Hepatocyte (in vitro differentiated cells): Measurements from ENCODE around the gene STPG3.

Source experiments
- EZH2phosphoT487 ChIP-seq: fragments of 200-600 bp; sonication (generic); IDR thresholded peaks from one replicate; pipeline ENCODE4 v1.6.1; 2018; ENCODE audit warnings: antibody characterized with exemption, mild to moderate bottlenecking, low read depth, moderate library complexity; ENCODE audit not compliant: unreplicated experiment, severe bottlenecking
- TF ChIP-seq, protein P1 (sequence below): fragments of 200-600 bp; sonication (generic); IDR thresholded peaks from 2 replicates; pipeline ENCODE4 v1.5.1; 2016; ENCODE audit warnings: antibody characterized with exemption, mild to moderate bottlenecking; ENCODE audit not compliant: poor library complexity

DNA sequence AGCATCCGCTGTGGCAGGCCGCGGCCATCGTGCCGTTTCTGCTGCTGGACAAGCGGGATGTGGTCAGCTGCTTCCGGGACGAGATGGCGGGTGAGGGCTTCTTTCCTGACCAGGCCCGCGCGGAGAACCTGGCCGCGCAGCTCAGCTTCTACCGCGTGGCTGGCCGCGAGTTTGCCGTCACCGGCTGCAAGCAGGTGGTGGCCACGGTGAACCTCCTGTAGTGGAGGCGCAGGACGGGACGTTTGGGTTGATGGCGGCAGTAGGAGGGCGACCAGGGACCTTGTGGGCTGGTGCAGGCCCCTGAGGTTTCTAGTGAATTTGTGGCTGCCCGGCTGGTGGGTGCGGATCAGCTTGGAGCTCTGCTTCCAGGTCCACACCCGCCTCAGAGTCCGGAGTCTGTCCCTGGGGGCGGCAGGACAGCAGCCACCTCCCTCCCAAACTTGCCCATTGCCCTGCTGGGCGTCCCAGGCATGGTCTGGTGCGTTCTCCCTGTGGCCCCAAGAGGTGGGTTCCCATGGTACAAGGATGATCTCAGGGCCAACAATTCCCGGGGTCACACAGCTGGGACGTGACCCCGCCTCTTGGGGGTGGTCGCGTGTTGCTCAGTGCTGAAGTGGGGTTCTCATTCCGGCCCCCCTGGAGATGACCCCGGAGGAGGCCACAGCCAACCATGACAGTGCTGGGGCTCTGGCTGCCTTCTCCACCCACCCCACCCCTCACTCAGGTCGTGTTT is 28.8 kb downstream of the STPG3 start:
- no peak for TF ChIP-seq EZH2phosphoT487
- TF ChIP-seq, protein P1, sequence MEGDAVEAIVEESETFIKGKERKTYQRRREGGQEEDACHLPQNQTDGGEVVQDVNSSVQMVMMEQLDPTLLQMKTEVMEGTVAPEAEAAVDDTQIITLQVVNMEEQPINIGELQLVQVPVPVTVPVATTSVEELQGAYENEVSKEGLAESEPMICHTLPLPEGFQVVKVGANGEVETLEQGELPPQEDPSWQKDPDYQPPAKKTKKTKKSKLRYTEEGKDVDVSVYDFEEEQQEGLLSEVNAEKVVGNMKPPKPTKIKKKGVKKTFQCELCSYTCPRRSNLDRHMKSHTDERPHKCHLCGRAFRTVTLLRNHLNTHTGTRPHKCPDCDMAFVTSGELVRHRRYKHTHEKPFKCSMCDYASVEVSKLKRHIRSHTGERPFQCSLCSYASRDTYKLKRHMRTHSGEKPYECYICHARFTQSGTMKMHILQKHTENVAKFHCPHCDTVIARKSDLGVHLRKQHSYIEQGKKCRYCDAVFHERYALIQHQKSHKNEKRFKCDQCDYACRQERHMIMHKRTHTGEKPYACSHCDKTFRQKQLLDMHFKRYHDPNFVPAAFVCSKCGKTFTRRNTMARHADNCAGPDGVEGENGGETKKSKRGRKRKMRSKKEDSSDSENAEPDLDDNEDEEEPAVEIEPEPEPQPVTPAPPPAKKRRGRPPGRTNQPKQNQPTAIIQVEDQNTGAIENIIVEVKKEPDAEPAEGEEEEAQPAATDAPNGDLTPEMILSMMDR, result no peak
